K562 (cell line): Measurements from ENCODE around the gene RBPJL. TPM values are rescaled to one million over a fixed set of nuclear protein-coding genes. Genes with fewer than 3 reads are reported as not detected.
A peak's percentile ranks its signal among the peaks of the same experiment; 100 is the strongest.

ENCODE experiments used
- BHLHE40 ChIP-seq: IDR thresholded peaks from 2 replicates; pipeline ENCODE4 v1.6.1; 2011; ENCODE audit warnings: low read length, improper control_type of control experiment
- CBX8 ChIP-seq: fragments of 200-600 bp; sonication (generic); IDR thresholded peaks from 2 replicates; pipeline ENCODE4 v1.6.1; 2012; ENCODE audit warnings: borderline replicate concordance, mixed run types, low read depth, mild to moderate bottlenecking, moderate library complexity, mixed read lengths, low read length, control low read depth, inconsistent platforms; ENCODE audit not compliant: poor library complexity, severe bottlenecking; ENCODE audit errors: extremely low read depth
- CXXC5 ChIP-seq: fragments of 250-450 bp; sonication (Bioruptor Pico); IDR thresholded peaks from 2 replicates; pipeline ENCODE4 v1.8.0; 2022; ENCODE audit warnings: inconsistent platforms, mild to moderate bottlenecking, moderate library complexity
- MAFF ChIP-seq: IDR thresholded peaks from 2 replicates; pipeline ENCODE4 v1.6.1; 2012; ENCODE audit warnings: low read length, improper control_type of control experiment
- RCOR1 ChIP-seq, 2 experiments: IDR thresholded peaks; 2 replicates each; pipeline ENCODE4 v1.6.1; 2012; ENCODE audit warnings: low read depth in 2 of 2, low read length in 2 of 2, borderline replicate concordance in 1 of 2, improper control_type of control experiment in 1 of 2
- SMAD2 ChIP-seq: fragments of 150-350 bp; IDR thresholded peaks from 2 replicates; pipeline ENCODE4 v1.6.1; 2014; ENCODE audit warnings: low read depth, mild to moderate bottlenecking, low read length
- U2AF2 ChIP-seq: fragments of 200-400 bp; formaldehyde crosslinking; optimal IDR thresholded peaks from 2 replicates; pipeline ENCODE3; 2017; ENCODE audit warnings: low read depth, mild to moderate bottlenecking, low read length
- ZFP36 ChIP-seq: fragments of 150-350 bp; IDR thresholded peaks from 2 replicates; pipeline ENCODE4 v1.6.1; 2018; ENCODE audit warnings: low read length, low read depth; ENCODE audit not compliant: partially characterized antibody
- polyA plus RNA-seq, 8 experiments: library from polyadenylated mRNA; depleted of rRNA in 4 of 8; stranded (reverse) in 5 of 8; unstranded in 3 of 8; fragments of >200 nt; fragmentation: Nextera tagmentation in 2 of 8; fragmentation: Illumina TruSeq in 1 of 8; extraction: Ambion mirVana in 2 of 8; extraction: Trizol in 1 of 8; gene quantifications; 2 replicates each; pipeline versions ENCODE4 v1.2.1 to v1.2.3, GENCODE V29; 2011 to 2014; ENCODE audit warnings: inconsistent platforms in 1 of 8, missing spikeins in 1 of 8
- total RNA-seq, 7 experiments: library from RNA; depleted of rRNA in 6 of 7; stranded (reverse); fragments of >200 nt in 6 of 7; fragmentation: Illumina TruSeq in 2 of 7; extraction: Trizol in 2 of 7; gene quantifications; 2 replicates each; pipeline versions ENCODE4 v1.2.1 to v1.2.3, GENCODE V29; 2011 to 2021; ENCODE audit warnings: low replicate concordance in 1 of 7
- TF ChIP-seq, protein P1 (sequence below): fragments of 200-600 bp; sonication (generic); IDR thresholded peaks from one replicate; pipeline ENCODE4 v1.6.1; 2012; ENCODE audit warnings: mild to moderate bottlenecking, low read depth, low read length, inconsistent platforms

The RBPJL gene
- total and polyA plus RNA-seq, 9 of the 15 experiments (the other 6 are each of a cell fraction or from before 2014, with no cell fraction given): not detected

DNA sequence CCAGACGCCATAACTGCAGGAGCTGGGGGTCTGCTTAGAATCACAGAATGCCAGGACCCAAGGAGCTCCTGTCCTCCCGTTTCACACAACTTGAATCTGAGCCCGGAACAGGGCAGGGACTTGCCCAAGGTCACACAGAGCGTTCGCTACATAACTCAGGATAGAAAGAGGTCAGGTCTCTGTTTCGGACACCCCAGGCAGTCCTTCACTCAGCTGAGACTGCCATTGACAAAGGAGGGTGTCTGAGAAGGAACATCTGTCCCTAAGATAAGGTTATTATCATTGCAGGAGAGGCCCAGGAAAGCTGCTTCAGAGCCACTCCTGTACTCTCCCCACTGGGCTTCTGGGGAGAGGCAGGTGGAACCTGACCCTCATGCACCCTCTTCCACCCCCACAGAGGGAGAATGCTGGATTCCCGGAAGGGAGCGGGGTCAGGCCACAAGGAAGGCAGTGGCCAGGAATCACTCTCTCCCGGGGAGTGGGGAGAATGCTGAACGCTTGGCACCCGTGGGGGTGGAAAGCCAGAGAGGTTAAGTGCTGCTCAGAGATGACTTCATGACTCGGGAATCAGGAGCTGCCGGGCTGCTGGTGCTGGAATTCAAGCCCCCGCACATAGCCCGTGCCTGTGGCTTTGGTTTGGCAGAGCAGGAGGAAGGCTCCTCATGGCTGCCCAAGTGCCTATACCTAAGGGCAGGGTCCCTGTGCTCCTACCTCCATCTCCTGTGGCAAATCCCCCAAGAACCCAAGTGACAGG, 30.9 kb downstream of the RBPJL start (continued):
- TF ChIP-seq, protein P1, sequence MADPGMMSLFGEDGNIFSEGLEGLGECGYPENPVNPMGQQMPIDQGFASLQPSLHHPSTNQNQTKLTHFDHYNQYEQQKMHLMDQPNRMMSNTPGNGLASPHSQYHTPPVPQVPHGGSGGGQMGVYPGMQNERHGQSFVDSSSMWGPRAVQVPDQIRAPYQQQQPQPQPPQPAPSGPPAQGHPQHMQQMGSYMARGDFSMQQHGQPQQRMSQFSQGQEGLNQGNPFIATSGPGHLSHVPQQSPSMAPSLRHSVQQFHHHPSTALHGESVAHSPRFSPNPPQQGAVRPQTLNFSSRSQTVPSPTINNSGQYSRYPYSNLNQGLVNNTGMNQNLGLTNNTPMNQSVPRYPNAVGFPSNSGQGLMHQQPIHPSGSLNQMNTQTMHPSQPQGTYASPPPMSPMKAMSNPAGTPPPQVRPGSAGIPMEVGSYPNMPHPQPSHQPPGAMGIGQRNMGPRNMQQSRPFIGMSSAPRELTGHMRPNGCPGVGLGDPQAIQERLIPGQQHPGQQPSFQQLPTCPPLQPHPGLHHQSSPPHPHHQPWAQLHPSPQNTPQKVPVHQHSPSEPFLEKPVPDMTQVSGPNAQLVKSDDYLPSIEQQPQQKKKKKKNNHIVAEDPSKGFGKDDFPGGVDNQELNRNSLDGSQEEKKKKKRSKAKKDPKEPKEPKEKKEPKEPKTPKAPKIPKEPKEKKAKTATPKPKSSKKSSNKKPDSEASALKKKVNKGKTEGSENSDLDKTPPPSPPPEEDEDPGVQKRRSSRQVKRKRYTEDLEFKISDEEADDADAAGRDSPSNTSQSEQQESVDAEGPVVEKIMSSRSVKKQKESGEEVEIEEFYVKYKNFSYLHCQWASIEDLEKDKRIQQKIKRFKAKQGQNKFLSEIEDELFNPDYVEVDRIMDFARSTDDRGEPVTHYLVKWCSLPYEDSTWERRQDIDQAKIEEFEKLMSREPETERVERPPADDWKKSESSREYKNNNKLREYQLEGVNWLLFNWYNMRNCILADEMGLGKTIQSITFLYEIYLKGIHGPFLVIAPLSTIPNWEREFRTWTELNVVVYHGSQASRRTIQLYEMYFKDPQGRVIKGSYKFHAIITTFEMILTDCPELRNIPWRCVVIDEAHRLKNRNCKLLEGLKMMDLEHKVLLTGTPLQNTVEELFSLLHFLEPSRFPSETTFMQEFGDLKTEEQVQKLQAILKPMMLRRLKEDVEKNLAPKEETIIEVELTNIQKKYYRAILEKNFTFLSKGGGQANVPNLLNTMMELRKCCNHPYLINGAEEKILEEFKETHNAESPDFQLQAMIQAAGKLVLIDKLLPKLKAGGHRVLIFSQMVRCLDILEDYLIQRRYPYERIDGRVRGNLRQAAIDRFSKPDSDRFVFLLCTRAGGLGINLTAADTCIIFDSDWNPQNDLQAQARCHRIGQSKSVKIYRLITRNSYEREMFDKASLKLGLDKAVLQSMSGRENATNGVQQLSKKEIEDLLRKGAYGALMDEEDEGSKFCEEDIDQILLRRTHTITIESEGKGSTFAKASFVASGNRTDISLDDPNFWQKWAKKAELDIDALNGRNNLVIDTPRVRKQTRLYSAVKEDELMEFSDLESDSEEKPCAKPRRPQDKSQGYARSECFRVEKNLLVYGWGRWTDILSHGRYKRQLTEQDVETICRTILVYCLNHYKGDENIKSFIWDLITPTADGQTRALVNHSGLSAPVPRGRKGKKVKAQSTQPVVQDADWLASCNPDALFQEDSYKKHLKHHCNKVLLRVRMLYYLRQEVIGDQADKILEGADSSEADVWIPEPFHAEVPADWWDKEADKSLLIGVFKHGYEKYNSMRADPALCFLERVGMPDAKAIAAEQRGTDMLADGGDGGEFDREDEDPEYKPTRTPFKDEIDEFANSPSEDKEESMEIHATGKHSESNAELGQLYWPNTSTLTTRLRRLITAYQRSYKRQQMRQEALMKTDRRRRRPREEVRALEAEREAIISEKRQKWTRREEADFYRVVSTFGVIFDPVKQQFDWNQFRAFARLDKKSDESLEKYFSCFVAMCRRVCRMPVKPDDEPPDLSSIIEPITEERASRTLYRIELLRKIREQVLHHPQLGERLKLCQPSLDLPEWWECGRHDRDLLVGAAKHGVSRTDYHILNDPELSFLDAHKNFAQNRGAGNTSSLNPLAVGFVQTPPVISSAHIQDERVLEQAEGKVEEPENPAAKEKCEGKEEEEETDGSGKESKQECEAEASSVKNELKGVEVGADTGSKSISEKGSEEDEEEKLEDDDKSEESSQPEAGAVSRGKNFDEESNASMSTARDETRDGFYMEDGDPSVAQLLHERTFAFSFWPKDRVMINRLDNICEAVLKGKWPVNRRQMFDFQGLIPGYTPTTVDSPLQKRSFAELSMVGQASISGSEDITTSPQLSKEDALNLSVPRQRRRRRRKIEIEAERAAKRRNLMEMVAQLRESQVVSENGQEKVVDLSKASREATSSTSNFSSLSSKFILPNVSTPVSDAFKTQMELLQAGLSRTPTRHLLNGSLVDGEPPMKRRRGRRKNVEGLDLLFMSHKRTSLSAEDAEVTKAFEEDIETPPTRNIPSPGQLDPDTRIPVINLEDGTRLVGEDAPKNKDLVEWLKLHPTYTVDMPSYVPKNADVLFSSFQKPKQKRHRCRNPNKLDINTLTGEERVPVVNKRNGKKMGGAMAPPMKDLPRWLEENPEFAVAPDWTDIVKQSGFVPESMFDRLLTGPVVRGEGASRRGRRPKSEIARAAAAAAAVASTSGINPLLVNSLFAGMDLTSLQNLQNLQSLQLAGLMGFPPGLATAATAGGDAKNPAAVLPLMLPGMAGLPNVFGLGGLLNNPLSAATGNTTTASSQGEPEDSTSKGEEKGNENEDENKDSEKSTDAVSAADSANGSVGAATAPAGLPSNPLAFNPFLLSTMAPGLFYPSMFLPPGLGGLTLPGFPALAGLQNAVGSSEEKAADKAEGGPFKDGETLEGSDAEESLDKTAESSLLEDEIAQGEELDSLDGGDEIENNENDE: no peak
- TF ChIP-seq ZFP36 (peak; percentile 32), CBX8 (no peak), U2AF2 (no peak), BHLHE40 (peak; percentile 58; the same call in 1 of the 2 replicates), MAFF (no peak), RCOR1 (IDR thresholded peaks at IDR 0.05; ENCODE audit: borderline replicate concordance in 1 of 2, low read depth in 2 of 2, low read length in 2 of 2) (peak; percentile 39 to 75; a peak in 2 of 4 replicates), SMAD2 (no peak), CXXC5 (peak; percentile 50)
